IMR-90 (cell line): ENCODE measurements around the gene FRMD1.

Experiments used
- BHLHE40 ChIP-seq: fragments of 150-350 bp; IDR thresholded peaks from 2 replicates; pipeline ENCODE4 v1.6.1; 2016; ENCODE audit warnings: mild to moderate bottlenecking, low read depth, low read length
- CTCF ChIP-seq: conservative IDR thresholded peaks from 2 replicates; pipeline ENCODE4 v1.5.1; 2012; ENCODE audit warnings: mild to moderate bottlenecking, low read depth, low read length, improper control_type of control experiment
- POLR2A ChIP-seq: IDR thresholded peaks from 2 replicates; pipeline ENCODE4 v1.6.1; 2012; ENCODE audit warnings: mild to moderate bottlenecking, low read depth, low read length

- TF ChIP-seq BHLHE40 = no peak
- no peak for TF ChIP-seq POLR2A
- no peak for TF ChIP-seq CTCF
Measured at GRCh38 chr6:168086066-168086465, 7.1 kb upstream of the FRMD1 start.
